NT2/D1 (cell line): ENCODE data around the gene LYPD5.
"Not testable (repeated sequence)": the region's sequence is repeated elsewhere in the genome, so short reads cannot be mapped to it uniquely, and the experiment has no call there.

Experiments
- DNase-seq: peaks from one replicate; pipeline ENCODE4 v3.0.0-alpha.2; 2011; ENCODE audit warnings: low read depth, low spot score
- H3K27me3 ChIP-seq: 2 replicates; pipeline ENCODE4 v1.6.0; 2011; ENCODE audit warnings: mild to moderate bottlenecking; ENCODE audit not compliant: insufficient read length, insufficient read depth
- H3K36me3 ChIP-seq: 2 replicates; pipeline ENCODE4 v1.6.1; 2011; ENCODE audit warnings: mild to moderate bottlenecking, low read length, mixed read lengths; ENCODE audit not compliant: insufficient read depth, insufficient read length
- H3K4me1 ChIP-seq: 2 replicates; pipeline ENCODE4 v1.5.1; 2011; ENCODE audit not compliant: insufficient read depth, insufficient read length
- H3K4me3 ChIP-seq: 2 replicates; pipeline ENCODE4 v1.5.1; 2011; ENCODE audit warnings: low read depth; ENCODE audit not compliant: insufficient read length
- H3K9ac ChIP-seq: 2 replicates; pipeline ENCODE4 v1.6.0; 2011; ENCODE audit warnings: low read depth; ENCODE audit not compliant: insufficient read length
- H3K9me3 ChIP-seq: 2 replicates; pipeline ENCODE4 v1.5.1; 2011; ENCODE audit warnings: mild to moderate bottlenecking, low read length; ENCODE audit not compliant: insufficient read depth
- SUZ12 ChIP-seq: IDR thresholded peaks from 2 replicates; pipeline ENCODE4 v1.6.1; 2011; ENCODE audit not compliant: insufficient read length, insufficient read depth; ENCODE audit errors: extremely low read depth
- YY1 ChIP-seq: IDR thresholded peaks from 2 replicates; pipeline ENCODE4 v1.6.1; 2011; ENCODE audit not compliant: insufficient read length, insufficient read depth
- ZNF274 ChIP-seq: IDR thresholded peaks from 2 replicates; pipeline ENCODE4 v1.6.1; 2011; ENCODE audit warnings: mild to moderate bottlenecking, low read depth, low read length

The LYPD5 gene

GRCh38 chr19:43775299-43775890, 26.9 kb downstream of the LYPD5 start:
- peaks cover 67% of the 10 kb centered on the region for H3K27me3 ChIP-seq
- no peak for TF ChIP-seq ZNF274
- no peak for TF ChIP-seq YY1
- TF ChIP-seq SUZ12 = no peak
- peaks cover 6% of the 10 kb centered on the region for H3K4me1 ChIP-seq
- H3K36me3 ChIP-seq = no peaks in the 10 kb centered on the region
- H3K9me3 ChIP-seq = no peaks in the 10 kb centered on the region
- no peak for DNase-seq
- H3K9ac ChIP-seq = no peak overlapping the region
- no peak overlapping the region for H3K4me3 ChIP-seq

GRCh38 chr19:43774940-43775258, 27.3 kb downstream of the LYPD5 start:
- not testable (repeated sequence) for DNase-seq, H3K9ac ChIP-seq, H3K4me3 ChIP-seq, H3K36me3 ChIP-seq, H3K4me1 ChIP-seq, H3K9me3 ChIP-seq
- peaks cover 72% of the 10 kb centered on the region for H3K27me3 ChIP-seq

- Histone ChIP-seq H3K4me1 (peaks cover 6% of the 10 kb centered on the region), H3K27me3 (peaks cover 76% of the 10 kb centered on the region), H3K9me3 (no peaks in the 10 kb centered on the region), H3K36me3 (no peaks in the 10 kb centered on the region), H3K4me3 (peak overlapping the region; percentile 51), H3K9ac (peak overlapping the region; percentile 70)
- DNase-seq = no peak
- no peak for TF ChIP-seq YY1
- no peak for TF ChIP-seq SUZ12
- TF ChIP-seq ZNF274 = no peak
Measured at GRCh38 chr19:43774103-43774939, 27.9 kb downstream of the LYPD5 start.

- H3K9me3 ChIP-seq = no peaks in the 10 kb centered on the region
- no peak for DNase-seq
- TF ChIP-seq ZNF274 = no peak
- TF ChIP-seq YY1 = no peak
- TF ChIP-seq SUZ12 = peak; percentile 31
- peaks cover 6% of the 10 kb centered on the region for H3K4me1 ChIP-seq
- peak overlapping the region; percentile 51 for H3K4me3 ChIP-seq
- peaks cover 76% of the 10 kb centered on the region for H3K27me3 ChIP-seq
- peak overlapping the region; percentile 70 for H3K9ac ChIP-seq
- H3K36me3 ChIP-seq = no peaks in the 10 kb centered on the region
Measured at GRCh38 chr19:43773725-43774102, 28.5 kb downstream of the LYPD5 start.

- Histone ChIP-seq H3K27me3 (peaks cover 48% of the 10 kb centered on the region), H3K9me3 (no peaks in the 10 kb centered on the region), H3K4me3 (no peak overlapping the region), H3K36me3 (no peaks in the 10 kb centered on the region), H3K9ac (no peak overlapping the region), H3K4me1 (peaks cover 12% of the 10 kb centered on the region)
- TF ChIP-seq SUZ12 (no peak), YY1 (no peak), ZNF274 (no peak)
- no peak for DNase-seq
Measured at GRCh38 chr19:43769256-43769655, 33.0 kb downstream of the LYPD5 start.

GRCh38 chr19:43768273-43769050, 33.8 kb downstream of the LYPD5 start:
- DNase-seq = no peak
- Histone ChIP-seq H3K9me3 (no peaks in the 10 kb centered on the region), H3K9ac (no peak overlapping the region), H3K4me1 (peaks cover 10% of the 10 kb centered on the region), H3K4me3 (no peak overlapping the region), H3K36me3 (no peaks in the 10 kb centered on the region), H3K27me3 (peaks cover 40% of the 10 kb centered on the region)
- no peak for TF ChIP-seq ZNF274
- TF ChIP-seq SUZ12 = no peak
- no peak for TF ChIP-seq YY1

- no peak overlapping the region for H3K9ac ChIP-seq
- H3K27me3 ChIP-seq = peaks cover 33% of the 10 kb centered on the region
- TF ChIP-seq SUZ12 (no peak), ZNF274 (no peak), YY1 (no peak)
- H3K4me3 ChIP-seq = no peak overlapping the region
- H3K36me3 ChIP-seq = no peaks in the 10 kb centered on the region
- H3K4me1 ChIP-seq = peaks cover 8% of the 10 kb centered on the region
- no peaks in the 10 kb centered on the region for H3K9me3 ChIP-seq
- no peak for DNase-seq
Measured at GRCh38 chr19:43767818-43768217, 34.4 kb downstream of the LYPD5 start.
